ENCODE results near the gene EYA2. TPM values are rescaled to one million over a fixed set of nuclear protein-coding genes. Genes with fewer than 3 reads are reported as not detected.
"Not testable (repeated sequence)": the region's sequence is repeated elsewhere in the genome, so short reads cannot be mapped to it uniquely, and the experiment has no call there.

The EYA2 gene
- total RNA-seq, 1 donor from 2014 or later = not detected

- no peak for DNase-seq
Measured at GRCh38 chr20:46895906-46896242, 1.2 kb downstream of the EYA2 start.

- no peak for DNase-seq
Measured at GRCh38 chr20:46897328-46897880, 2.8 kb downstream of the EYA2 start.

- no peak for DNase-seq
Measured at GRCh38 chr20:46898423-46898822, 3.8 kb downstream of the EYA2 start.

- DNase-seq = no peak
Measured at GRCh38 chr20:46899621-46900020, 5.0 kb downstream of the EYA2 start.

GRCh38 chr20:46900086-46900485, 5.4 kb downstream of the EYA2 start:
- no peak for DNase-seq

- DNase-seq = no peak
Measured at GRCh38 chr20:46900826-46901225, 6.2 kb downstream of the EYA2 start.

GRCh38 chr20:46901638-46902037, 7.0 kb downstream of the EYA2 start:
- DNase-seq = no peak

GRCh38 chr20:46903256-46903655, 8.6 kb downstream of the EYA2 start:
- no peak for DNase-seq

- no peak for DNase-seq
Measured at GRCh38 chr20:46903937-46904336, 9.3 kb downstream of the EYA2 start.

GRCh38 chr20:46905364-46906125, 10.9 kb downstream of the EYA2 start:
- no peak for DNase-seq

- no peak for DNase-seq
Measured at GRCh38 chr20:46913329-46914044, 18.8 kb downstream of the EYA2 start.

GRCh38 chr20:46914789-46915379, 20.2 kb downstream of the EYA2 start:
- DNase-seq = no peak

GRCh38 chr20:46915575-46916257, 21.1 kb downstream of the EYA2 start:
- no peak for DNase-seq

GRCh38 chr20:46916258-46916603, 21.6 kb downstream of the EYA2 start:
- DNase-seq = no peak

GRCh38 chr20:46917155-46917554, 22.5 kb downstream of the EYA2 start:
- no peak for DNase-seq

GRCh38 chr20:46920114-46920513, 25.5 kb downstream of the EYA2 start:
- DNase-seq = no peak

GRCh38 chr20:46922841-46923240, 28.2 kb downstream of the EYA2 start:
- DNase-seq = not testable (repeated sequence)

- no peak for DNase-seq
Measured at GRCh38 chr20:46923550-46923949, 28.9 kb downstream of the EYA2 start.

- DNase-seq = no peak
Measured at GRCh38 chr20:46928580-46929132, 34.0 kb downstream of the EYA2 start.

GRCh38 chr20:46929902-46930301, 35.3 kb downstream of the EYA2 start:
- no peak for DNase-seq

GRCh38 chr20:46930640-46931339, 36.1 kb downstream of the EYA2 start:
- DNase-seq = no peak

GRCh38 chr20:46931699-46932098, 37.1 kb downstream of the EYA2 start:
- no peak for DNase-seq
